CD14-positive monocyte (primary cell): ENCODE data around the gene CHAF1A. TPM values are rescaled to one million over a fixed set of nuclear protein-coding genes. Genes with fewer than 3 reads are reported as not detected.

Experiments used
- DNase-seq, 3 donors: peaks; one replicate each; pipeline ENCODE4 v3.0.0-alpha.2; 2011 to 2022
- H2AFZ ChIP-seq: 2 replicates; pipeline ENCODE4 v1.6.0; 2012; ENCODE audit warnings: mild to moderate bottlenecking, low read depth, low read length, inconsistent platforms; ENCODE audit not compliant: insufficient read depth, poor library complexity, severe bottlenecking
- H3K27ac ChIP-seq, 2 donors: 1 replicate in 1 of 2; 2 replicates in 1 of 2; pipeline ENCODE4 v1.5.1; 2012 to 2013; ENCODE audit warnings: low read length in 2 of 2, control low read depth in 1 of 2, inconsistent platforms in 1 of 2, low read depth in 1 of 2, mild to moderate bottlenecking in 1 of 2
- H3K27me3 ChIP-seq, 2 donors: one replicate each; pipeline versions ENCODE4 v1.6.0 to v1.6.1; 2011 to 2013; ENCODE audit warnings: low read length in 2 of 2; ENCODE audit not compliant: control insufficient read depth in 2 of 2, insufficient read depth in 2 of 2
- H3K36me3 ChIP-seq, 2 donors: replicated peaks in 1 of 2; 1 replicate in 1 of 2; 2 replicates in 1 of 2; pipeline versions ENCODE4 v1.5.1 to v1.6.1; 2012 to 2013; ENCODE audit warnings: low read length in 2 of 2, control low read depth in 1 of 2, inconsistent platforms in 1 of 2, mild to moderate bottlenecking in 1 of 2; ENCODE audit not compliant: insufficient read depth in 2 of 2, control insufficient read depth in 1 of 2
- H3K4me1 ChIP-seq, 2 donors: 1 replicate in 1 of 2; 2 replicates in 1 of 2; pipeline versions ENCODE4 v1.5.1 to v1.6.1; 2012 to 2013; ENCODE audit warnings: low read length in 2 of 2, control low read depth in 1 of 2, inconsistent platforms in 1 of 2, mild to moderate bottlenecking in 1 of 2, moderate library complexity in 1 of 2; ENCODE audit not compliant: insufficient read depth in 2 of 2, control insufficient read depth in 1 of 2
- H3K4me2 ChIP-seq: replicated peaks from 2 replicates; pipeline ENCODE3; 2012; ENCODE audit warnings: low read length, moderate library complexity, mild to moderate bottlenecking; ENCODE audit not compliant: poor library complexity, severe bottlenecking; ENCODE audit errors: extremely low read depth
- H3K4me3 ChIP-seq, 3 experiments: fragments of 200-600 bp in 1 of 3; sonication (generic) in 1 of 3; replicated peaks in 1 of 3; 1 replicate in 2 of 3; 2 replicates in 1 of 3; pipeline ENCODE4 v1.5.1; 2011 to 2013; ENCODE audit warnings: low read length in 3 of 3, mild to moderate bottlenecking in 3 of 3, control low read depth in 2 of 3, low read depth in 2 of 3, inconsistent platforms in 1 of 3, moderate library complexity in 1 of 3
- H3K79me2 ChIP-seq: 2 replicates; pipeline ENCODE4 v1.6.0; 2012; ENCODE audit warnings: mild to moderate bottlenecking, control low read depth, inconsistent platforms, low read length, moderate library complexity; ENCODE audit not compliant: insufficient read depth
- H3K9ac ChIP-seq: 2 replicates; pipeline ENCODE4 v1.6.0; 2017; ENCODE audit warnings: low read length, mild to moderate bottlenecking; ENCODE audit not compliant: insufficient read depth, poor library complexity, severe bottlenecking
- H3K9me3 ChIP-seq, 2 donors: replicated peaks in 1 of 2; 1 replicate in 1 of 2; 2 replicates in 1 of 2; pipeline versions ENCODE4 v1.5.1 to v1.6.1; 2012 to 2013; ENCODE audit warnings: low read length in 2 of 2, control low read depth in 1 of 2; ENCODE audit not compliant: control insufficient read depth in 1 of 2, insufficient read depth in 1 of 2
- H4K20me1 ChIP-seq: 2 replicates; pipeline ENCODE4 v1.6.0; 2012; ENCODE audit warnings: mild to moderate bottlenecking, low read length, control low read depth, moderate library complexity; ENCODE audit not compliant: insufficient read depth
- H3K27ac Mint-ChIP-seq, 7 donors: one replicate each; pipeline ENCODE4 v1.8.0; 2020; ENCODE audit warnings: mild to moderate bottlenecking in 7 of 7, mixed read lengths in 7 of 7, moderate library complexity in 6 of 7, inconsistent platforms in 2 of 7
- H3K27me3 Mint-ChIP-seq, 3 donors: one replicate each; pipeline ENCODE4 v1.8.0; 2021 to 2022; ENCODE audit warnings: low read depth in 3 of 3, mild to moderate bottlenecking in 3 of 3, mixed read lengths in 3 of 3, moderate library complexity in 3 of 3, inconsistent platforms in 1 of 3
- H3K36me3 Mint-ChIP-seq, 2 donors: one replicate each; pipeline ENCODE4 v1.8.0; 2020; ENCODE audit warnings: mixed read lengths in 2 of 2, inconsistent platforms in 1 of 2, mild to moderate bottlenecking in 1 of 2
- H3K4me1 Mint-ChIP-seq: one replicate; pipeline ENCODE4 v1.8.0; 2020; ENCODE audit warnings: mild to moderate bottlenecking, mixed read lengths
- H3K4me3 Mint-ChIP-seq, 2 donors: one replicate each; pipeline ENCODE4 v1.8.0; 2020; ENCODE audit warnings: mild to moderate bottlenecking in 2 of 2, mixed read lengths in 2 of 2, moderate library complexity in 1 of 2
- H3K9me3 Mint-ChIP-seq, 7 donors: one replicate each; pipeline ENCODE4 v1.8.0; 2020 to 2022; ENCODE audit warnings: mixed read lengths in 7 of 7, mild to moderate bottlenecking in 6 of 7, moderate library complexity in 6 of 7, inconsistent platforms in 2 of 7
- CTCF ChIP-seq: fragments of 200-600 bp; IDR thresholded peaks from one replicate; pipeline ENCODE4 v1.8.0; 2022; ENCODE audit warnings: antibody characterized with exemption, mild to moderate bottlenecking
- WGBS: methylation state at CpG from one replicate; pipeline ENCODE4 v1.1.5; 2013; ENCODE audit warnings: missing lambda C conversion rate; ENCODE audit not compliant: insufficient coverage; 5-methylcytosine and 5-hydroxymethylcytosine counted together
- intact Hi-C, 2 donors: fragments of 100-400 bp; cut with micrococcal nuclease; formaldehyde crosslinking; loops; one replicate each; pipeline versions ENCODE4 v1.15.0 to v1.15.1; 2023
- polyA plus RNA-seq, 3 donors: library from polyadenylated mRNA; depleted of rRNA in 1 of 3; unstranded in 2 of 3; stranded (reverse) in 1 of 3; fragments of 300-500 nt in 2 of 3; fragments of >200 nt in 1 of 3; fragmentation: Illumina TruSeq in 2 of 3; gene quantifications; 1 replicate in 2 of 3; 2 replicates in 1 of 3; pipeline ENCODE4 v1.2.3, GENCODE V29; 2012 to 2021

CHAF1A gene
- polyA plus RNA-seq, 3 donors: 4.4 to 26.4 (median 5.4) TPM

DNA sequence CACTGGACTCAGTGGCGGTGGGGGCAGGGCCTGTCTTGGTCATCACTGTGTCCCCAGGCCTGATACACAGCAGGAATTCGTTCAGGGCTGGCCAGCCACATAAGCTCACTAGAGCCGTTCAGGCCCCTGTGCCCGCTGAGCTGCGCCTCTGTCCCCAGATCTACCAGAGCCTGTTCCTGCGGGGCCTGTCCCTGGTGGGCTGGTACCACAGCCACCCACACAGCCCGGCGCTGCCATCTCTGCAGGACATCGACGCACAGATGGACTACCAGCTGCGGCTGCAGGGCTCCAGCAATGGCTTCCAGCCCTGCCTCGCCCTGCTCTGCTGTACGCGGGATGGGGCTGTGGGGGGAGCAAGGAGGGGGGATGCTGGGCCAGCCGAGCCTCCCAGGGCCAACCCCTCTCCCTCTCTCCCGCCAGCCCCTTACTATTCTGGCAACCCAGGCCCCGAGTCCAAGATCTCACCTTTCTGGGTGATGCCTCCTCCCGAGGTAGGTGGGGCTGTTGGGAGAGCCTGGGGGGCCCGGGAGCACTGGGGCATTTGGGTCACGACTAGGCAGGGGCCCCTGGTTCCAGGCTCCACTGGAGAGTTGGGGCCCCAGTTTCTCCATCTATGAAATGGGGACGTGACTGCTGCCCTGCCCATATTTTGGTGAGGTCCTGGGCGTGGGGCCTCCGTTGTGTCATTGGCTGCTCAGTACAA is 45.2 kb upstream of the CHAF1A start:
- peaks cover 49 to 71% of the 10 kb centered on the region in 2 donors for H3K36me3 ChIP-seq
- TF ChIP-seq CTCF: no peak
- H3K79me2 ChIP-seq: no peaks in the 10 kb centered on the region
- Mint-ChIP-seq H3K27ac (peak overlapping the region in 1 of 7 donors; percentile 50), H3K4me1 (no peaks in the 10 kb centered on the region), H3K4me3 (no peak overlapping the region), H3K36me3 (peaks cover 25 to 69% of the 10 kb centered on the region in 2 donors), H3K9me3 (no peaks in the 10 kb centered on the region), H3K27me3 (peaks cover 0 to 2% (median 0%) of the 10 kb centered on the region in 3 donors)
- intact Hi-C loops: no loop called here
- 93% methylated on average over 14 of the region's 23 CpGs for WGBS
- H3K9ac ChIP-seq: no peak overlapping the region
- H3K27ac ChIP-seq: no peak overlapping the region
- no peak for DNase-seq
- no peaks in the 10 kb centered on the region for H3K4me1 ChIP-seq
- H3K4me2 ChIP-seq: no peak overlapping the region
- H4K20me1 ChIP-seq: peaks cover 42% of the 10 kb centered on the region
- no peaks in the 10 kb centered on the region for H3K27me3 ChIP-seq
- H3K9me3 ChIP-seq: no peaks in the 10 kb centered on the region
- H2AFZ ChIP-seq: no peak overlapping the region
- no peak overlapping the region for H3K4me3 ChIP-seq

DNA sequence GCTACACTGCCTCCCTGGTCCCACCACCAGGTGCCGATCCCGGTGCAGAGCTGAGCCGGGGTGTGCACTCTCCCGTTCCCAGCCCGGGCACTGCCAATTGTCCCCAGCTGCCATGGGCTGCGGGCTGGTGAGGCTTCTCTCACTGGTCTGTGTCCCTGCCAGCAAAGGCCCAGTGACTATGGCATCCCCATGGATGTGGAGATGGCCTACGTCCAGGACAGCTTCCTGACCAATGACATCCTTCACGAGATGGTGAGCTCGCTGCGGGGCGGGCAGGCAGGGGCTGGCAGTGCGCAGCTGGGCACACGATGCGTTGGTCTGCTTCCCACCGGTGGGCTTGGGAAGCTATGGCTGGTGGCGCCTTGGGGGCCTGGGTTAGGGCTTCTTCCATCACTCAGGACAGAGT is 44.5 kb upstream of the CHAF1A start:
- H3K4me1 Mint-ChIP-seq: no peaks in the 10 kb centered on the region
- peaks cover 28 to 76% of the 10 kb centered on the region in 2 donors for H3K36me3 Mint-ChIP-seq
- H3K27me3 Mint-ChIP-seq: peaks cover 0 to 2% (median 0%) of the 10 kb centered on the region in 3 donors
- Histone ChIP-seq H4K20me1 (peaks cover 45% of the 10 kb centered on the region), H3K27ac (no peak overlapping the region), H3K4me3 (no peak overlapping the region), H3K79me2 (no peaks in the 10 kb centered on the region), H3K9me3 (no peaks in the 10 kb centered on the region), H3K4me2 (no peak overlapping the region), H3K9ac (no peak overlapping the region), H3K27me3 (no peaks in the 10 kb centered on the region), H2AFZ (no peak overlapping the region), H3K36me3 (peaks cover 56 to 78% of the 10 kb centered on the region in 2 donors), H3K4me1 (no peaks in the 10 kb centered on the region)
- no peak for TF ChIP-seq CTCF
- intact Hi-C loops: no loop called here
- peak overlapping the region in 3 of 7 donors; percentile 4 to 50 (median 6) for H3K27ac Mint-ChIP-seq
- 91% methylated on average over 12 of the region's 16 CpGs for WGBS
- DNase-seq: no peak
- H3K9me3 Mint-ChIP-seq: no peaks in the 10 kb centered on the region
- no peak overlapping the region for H3K4me3 Mint-ChIP-seq
